ENCODE measurements around the gene AMN.

The AMN gene

DNA sequence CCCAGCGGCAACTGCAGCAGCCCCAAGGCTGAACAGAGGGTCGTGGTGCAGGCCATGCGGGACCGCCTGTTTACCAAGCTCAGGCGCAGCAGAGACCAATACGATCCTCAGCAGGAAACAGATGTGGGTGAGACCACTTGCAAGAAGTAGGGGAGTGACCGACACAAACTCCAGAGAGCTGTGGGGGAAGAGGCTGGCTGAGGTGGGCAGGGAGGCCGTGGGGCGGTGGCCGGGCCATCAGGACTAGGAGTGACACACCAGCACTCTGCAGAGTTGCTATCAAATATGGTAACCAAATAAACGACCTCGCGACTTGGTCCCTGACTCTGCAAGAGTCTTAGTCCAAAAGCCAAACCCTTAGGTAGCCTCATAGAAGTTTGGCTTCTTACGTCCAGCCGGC lies 30.6 kb downstream of the AMN start:
- no peaks in the 10 kb centered on the region for H3K4me1 ChIP-seq (ENCODE audit: control insufficient read depth, insufficient read depth, low read length)
- 96 to 97% methylated on average over 15 of the region's 15 CpGs for WGBS, 2 experiments
- H3K9me3 ChIP-seq (ENCODE audit: control insufficient read depth, low read length), result no peaks in the 10 kb centered on the region
- no peaks in the 10 kb centered on the region for H3K27me3 ChIP-seq (ENCODE audit: control insufficient read depth, insufficient read depth, low read length, poor library complexity, severe bottlenecking)
- no peak overlapping the region for H3K27ac ChIP-seq (ENCODE audit: insufficient read depth, low read depth, low read length, poor library complexity, severe bottlenecking)
- H3K4me3 ChIP-seq (ENCODE audit: insufficient read depth, low read depth, low read length), result no peak overlapping the region
- peaks cover 42% of the 10 kb centered on the region for H3K36me3 ChIP-seq (ENCODE audit: control insufficient read depth, insufficient read depth, low read length)

DNA sequence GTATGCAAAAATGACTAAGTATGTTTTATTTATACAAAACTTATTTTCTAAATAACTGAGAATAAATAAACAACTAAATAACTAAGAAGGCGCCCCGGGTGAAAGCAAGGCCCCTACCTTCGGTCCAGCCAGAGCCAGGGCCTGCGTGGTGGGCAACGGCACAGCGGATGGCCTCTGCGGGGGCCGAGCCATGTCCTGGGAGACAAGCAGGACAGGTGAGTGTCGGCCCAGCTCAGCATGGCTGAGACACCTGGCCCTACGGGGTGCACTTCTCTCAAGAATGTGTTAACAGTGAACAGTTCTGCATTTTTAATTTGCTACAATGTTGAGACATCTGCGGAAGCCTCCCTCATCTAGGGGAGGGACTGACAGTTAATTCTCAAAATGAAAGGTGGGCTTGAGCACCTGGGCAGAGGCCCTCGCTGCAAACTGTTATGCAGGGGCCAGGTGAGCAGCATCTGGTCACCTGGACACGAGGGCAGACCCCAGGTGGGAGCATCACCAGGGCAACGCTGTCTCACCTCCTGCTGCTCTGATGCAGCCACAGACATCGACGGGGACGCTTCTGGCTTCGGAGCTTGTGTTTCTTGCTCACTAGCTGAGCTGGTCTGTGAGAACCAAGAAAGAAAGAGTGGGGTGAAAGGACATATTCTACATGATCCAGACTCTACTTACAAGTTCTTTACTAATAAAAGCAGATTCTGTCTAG lies 31.8 kb downstream of the AMN start:
- Histone ChIP-seq H3K36me3 (ENCODE audit: control insufficient read depth, insufficient read depth, low read length) (peaks cover 40% of the 10 kb centered on the region), H3K9me3 (ENCODE audit: control insufficient read depth, low read length) (no peaks in the 10 kb centered on the region), H3K4me1 (ENCODE audit: control insufficient read depth, insufficient read depth, low read length) (no peaks in the 10 kb centered on the region), H3K27ac (ENCODE audit: insufficient read depth, low read depth, low read length, poor library complexity, severe bottlenecking) (no peak overlapping the region), H3K4me3 (ENCODE audit: insufficient read depth, low read depth, low read length) (no peak overlapping the region), H3K27me3 (ENCODE audit: control insufficient read depth, insufficient read depth, low read length, poor library complexity, severe bottlenecking) (no peaks in the 10 kb centered on the region)
- 93 to 95% methylated on average over 18 of the region's 18 CpGs for WGBS, 2 experiments

DNA sequence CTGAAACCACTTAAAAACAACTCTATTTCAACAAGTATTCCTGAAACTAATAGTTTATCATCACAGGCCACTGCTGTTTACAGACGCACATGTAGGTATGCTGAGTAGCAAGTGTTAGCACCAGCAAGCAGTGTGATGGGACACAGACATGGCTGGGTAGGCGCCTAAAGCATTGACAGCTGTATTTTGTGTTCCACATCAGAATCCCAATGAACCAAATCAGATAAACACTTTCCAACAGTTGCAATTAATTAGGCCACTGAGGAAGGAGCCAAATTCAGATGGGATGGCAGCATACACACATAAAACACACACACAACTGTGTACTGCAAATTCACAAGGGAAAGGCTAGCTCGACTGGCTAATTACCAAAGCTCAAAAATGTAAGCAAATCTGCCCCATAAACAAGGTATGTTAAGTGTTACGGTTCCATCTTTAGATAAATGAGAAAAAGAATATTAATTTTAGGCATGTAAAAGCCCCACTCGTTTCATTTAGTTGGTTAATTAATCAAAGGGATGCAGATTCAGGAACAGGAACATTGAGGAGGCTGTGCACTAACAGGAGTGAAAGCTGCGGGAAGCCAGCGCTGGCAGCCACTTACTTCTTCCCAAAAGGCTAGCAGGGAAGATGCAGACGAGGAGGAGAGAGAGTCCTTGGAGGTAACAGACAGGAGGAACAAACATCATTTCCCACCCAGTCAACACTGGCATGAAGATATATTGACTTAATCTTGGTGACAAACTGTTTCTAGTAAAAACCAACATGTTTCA lies 33.4 kb downstream of the AMN start:
- Histone ChIP-seq H3K9me3 (ENCODE audit: control insufficient read depth, low read length) (no peaks in the 10 kb centered on the region), H3K27ac (ENCODE audit: insufficient read depth, low read depth, low read length, poor library complexity, severe bottlenecking) (no peak overlapping the region), H3K36me3 (ENCODE audit: control insufficient read depth, insufficient read depth, low read length) (peaks cover 38% of the 10 kb centered on the region), H3K27me3 (ENCODE audit: control insufficient read depth, insufficient read depth, low read length, poor library complexity, severe bottlenecking) (no peaks in the 10 kb centered on the region), H3K4me3 (ENCODE audit: insufficient read depth, low read depth, low read length) (no peak overlapping the region), H3K4me1 (ENCODE audit: control insufficient read depth, insufficient read depth, low read length) (no peaks in the 10 kb centered on the region)
- 91 to 97% methylated on average over 8 of the region's 8 CpGs for WGBS, 2 experiments

DNA sequence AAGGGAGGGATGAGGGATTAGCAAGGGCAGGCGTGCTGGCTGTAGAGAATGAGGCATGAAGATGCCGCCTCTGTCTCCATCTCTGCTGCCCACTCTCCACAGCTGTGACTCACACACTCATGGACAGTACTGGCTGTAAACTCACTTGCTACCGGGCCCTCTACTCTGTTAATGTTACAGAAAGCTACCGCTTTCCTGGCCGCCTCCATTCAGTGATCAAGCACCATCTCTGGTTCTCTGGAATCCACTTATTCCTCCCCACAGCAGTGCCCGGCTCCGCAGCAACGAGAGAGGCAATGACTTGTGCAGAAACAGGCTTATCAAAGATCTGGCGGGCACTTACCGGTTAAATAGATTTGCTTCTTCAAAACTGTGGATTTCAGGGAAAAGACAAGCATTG lies 34.8 kb downstream of the AMN start:
- 95 to 97% methylated on average over 10 of the region's 10 CpGs for WGBS, 2 experiments
- Histone ChIP-seq H3K27me3 (ENCODE audit: control insufficient read depth, insufficient read depth, low read length, poor library complexity, severe bottlenecking) (no peaks in the 10 kb centered on the region), H3K36me3 (ENCODE audit: control insufficient read depth, insufficient read depth, low read length) (peaks cover 37% of the 10 kb centered on the region), H3K9me3 (ENCODE audit: control insufficient read depth, low read length) (no peaks in the 10 kb centered on the region), H3K4me3 (ENCODE audit: insufficient read depth, low read depth, low read length) (no peak overlapping the region), H3K4me1 (ENCODE audit: control insufficient read depth, insufficient read depth, low read length) (no peaks in the 10 kb centered on the region), H3K27ac (ENCODE audit: insufficient read depth, low read depth, low read length, poor library complexity, severe bottlenecking) (no peak overlapping the region)

- Histone ChIP-seq H3K27me3 (ENCODE audit: control insufficient read depth, insufficient read depth, low read length, poor library complexity, severe bottlenecking) (no peaks in the 10 kb centered on the region), H3K4me3 (ENCODE audit: insufficient read depth, low read depth, low read length) (no peak overlapping the region), H3K9me3 (ENCODE audit: control insufficient read depth, low read length) (no peaks in the 10 kb centered on the region), H3K36me3 (ENCODE audit: control insufficient read depth, insufficient read depth, low read length) (peaks cover 32% of the 10 kb centered on the region), H3K4me1 (ENCODE audit: control insufficient read depth, insufficient read depth, low read length) (no peaks in the 10 kb centered on the region), H3K27ac (ENCODE audit: insufficient read depth, low read depth, low read length, poor library complexity, severe bottlenecking) (no peak overlapping the region)
- 95 to 99% methylated on average over 9 to 10 of the region's 10 CpGs for WGBS, 2 experiments
Measured at GRCh38 chr14:102958461-102958860, 36.0 kb downstream of the AMN start.

- Histone ChIP-seq H3K27ac (ENCODE audit: insufficient read depth, low read depth, low read length, poor library complexity, severe bottlenecking) (no peak overlapping the region), H3K4me1 (ENCODE audit: control insufficient read depth, insufficient read depth, low read length) (no peaks in the 10 kb centered on the region), H3K4me3 (ENCODE audit: insufficient read depth, low read depth, low read length) (no peak overlapping the region), H3K36me3 (ENCODE audit: control insufficient read depth, insufficient read depth, low read length) (peaks cover 44% of the 10 kb centered on the region), H3K9me3 (ENCODE audit: control insufficient read depth, low read length) (no peaks in the 10 kb centered on the region), H3K27me3 (ENCODE audit: control insufficient read depth, insufficient read depth, low read length, poor library complexity, severe bottlenecking) (no peaks in the 10 kb centered on the region)
- whole genome bisulfite sequencing, 2 experiments, result 94 to 96% methylated on average over 9 of the region's 9 CpGs
Measured at GRCh38 chr14:102962111-102962627, 39.7 kb downstream of the AMN start.

GRCh38 chr14:102964152-102964730 lies 41.8 kb downstream of the AMN start:
- 96% methylated on average over 39 of the region's 39 CpGs for WGBS, 2 experiments
- peaks cover 48% of the 10 kb centered on the region for H3K36me3 ChIP-seq (ENCODE audit: control insufficient read depth, insufficient read depth, low read length)
- no peak overlapping the region for H3K4me3 ChIP-seq (ENCODE audit: insufficient read depth, low read depth, low read length)
- no peak overlapping the region for H3K27ac ChIP-seq (ENCODE audit: insufficient read depth, low read depth, low read length, poor library complexity, severe bottlenecking)
- H3K27me3 ChIP-seq (ENCODE audit: control insufficient read depth, insufficient read depth, low read length, poor library complexity, severe bottlenecking), result no peaks in the 10 kb centered on the region
- no peaks in the 10 kb centered on the region for H3K4me1 ChIP-seq (ENCODE audit: control insufficient read depth, insufficient read depth, low read length)
- H3K9me3 ChIP-seq (ENCODE audit: control insufficient read depth, low read length), result no peaks in the 10 kb centered on the region

DNA sequence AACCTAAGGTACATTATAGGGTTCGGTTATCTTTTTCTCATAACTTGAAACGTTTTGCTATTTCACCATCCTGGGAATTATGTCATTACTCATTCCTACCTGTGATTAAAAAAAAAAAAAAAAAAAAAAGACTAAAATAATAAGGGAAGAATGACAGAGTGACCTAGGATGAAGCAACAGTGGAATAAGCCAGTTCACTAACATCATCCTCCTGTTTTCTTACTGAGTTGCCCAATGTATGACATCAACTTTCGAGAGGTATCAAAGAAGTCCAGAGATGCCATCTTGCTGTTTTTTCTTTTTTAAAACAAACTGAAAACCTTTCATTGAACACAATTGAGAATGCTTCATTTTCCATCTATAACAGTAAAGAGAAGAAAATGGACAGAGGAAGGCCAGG lies 42.8 kb downstream of the AMN start:
- Histone ChIP-seq H3K27ac (ENCODE audit: insufficient read depth, low read depth, low read length, poor library complexity, severe bottlenecking) (no peak overlapping the region), H3K36me3 (ENCODE audit: control insufficient read depth, insufficient read depth, low read length) (peaks cover 52% of the 10 kb centered on the region), H3K4me3 (ENCODE audit: insufficient read depth, low read depth, low read length) (no peak overlapping the region), H3K4me1 (ENCODE audit: control insufficient read depth, insufficient read depth, low read length) (no peaks in the 10 kb centered on the region), H3K9me3 (ENCODE audit: control insufficient read depth, low read length) (no peaks in the 10 kb centered on the region), H3K27me3 (ENCODE audit: control insufficient read depth, insufficient read depth, low read length, poor library complexity, severe bottlenecking) (no peaks in the 10 kb centered on the region)
- WGBS, 2 experiments, result 98 to 99% methylated on average over 2 to 3 of the region's 3 CpGs

- Histone ChIP-seq H3K27me3 (ENCODE audit: control insufficient read depth, insufficient read depth, low read length, poor library complexity, severe bottlenecking) (no peaks in the 10 kb centered on the region), H3K4me3 (ENCODE audit: insufficient read depth, low read depth, low read length) (no peak overlapping the region), H3K9me3 (ENCODE audit: control insufficient read depth, low read length) (no peaks in the 10 kb centered on the region), H3K27ac (ENCODE audit: insufficient read depth, low read depth, low read length, poor library complexity, severe bottlenecking) (no peak overlapping the region), H3K36me3 (ENCODE audit: control insufficient read depth, insufficient read depth, low read length) (peaks cover 51% of the 10 kb centered on the region), H3K4me1 (ENCODE audit: control insufficient read depth, insufficient read depth, low read length) (no peaks in the 10 kb centered on the region)
- WGBS, 2 experiments, result 95% methylated on average over 20 of the region's 20 CpGs
Measured at GRCh38 chr14:102965971-102966655, 43.6 kb downstream of the AMN start.
